Left renal cortex interstitium (tissue), 4 donors: ENCODE measurements around the gene MYH14. TPM values are rescaled to one million over a fixed set of nuclear protein-coding genes. Genes with fewer than 3 reads are reported as not detected.

ENCODE experiments used
- DNase-seq, 4 donors: peaks; one replicate each; pipeline ENCODE4 v3.0.0-alpha.2; 2013; ENCODE audit warnings: low read depth in 4 of 4, low spot score in 2 of 4, missing footprints in 1 of 4
- polyA plus RNA-seq, 4 donors: library from polyadenylated mRNA; unstranded; fragments of 120-200 nt; gene quantifications; one replicate each; pipeline ENCODE4 v1.2.1, GENCODE V29; 2013; ENCODE audit not compliant: insufficient read length in 4 of 4

Gene MYH14
- polyA plus RNA-seq = 10 to 100 TPM; 20.0 to 31.9 (median 25.0) TPM

GRCh38 chr19:50203281-50204080 lies at the start of gene MYH14:
TSS of gene MYH14 (plus strand) at chr19:50203622. CDS start at chr19:50210366, 6,744 bp downstream.
- peak in 2 of 4 donors; percentile 72 to 80 for DNase-seq

- DNase-seq = no peak
Observed at GRCh38 chr19:50154529-50154928, 48.9 kb upstream of the MYH14 start.

- DNase-seq = no peak
Observed at GRCh38 chr19:50155520-50156109, 47.8 kb upstream of the MYH14 start.

DNA sequence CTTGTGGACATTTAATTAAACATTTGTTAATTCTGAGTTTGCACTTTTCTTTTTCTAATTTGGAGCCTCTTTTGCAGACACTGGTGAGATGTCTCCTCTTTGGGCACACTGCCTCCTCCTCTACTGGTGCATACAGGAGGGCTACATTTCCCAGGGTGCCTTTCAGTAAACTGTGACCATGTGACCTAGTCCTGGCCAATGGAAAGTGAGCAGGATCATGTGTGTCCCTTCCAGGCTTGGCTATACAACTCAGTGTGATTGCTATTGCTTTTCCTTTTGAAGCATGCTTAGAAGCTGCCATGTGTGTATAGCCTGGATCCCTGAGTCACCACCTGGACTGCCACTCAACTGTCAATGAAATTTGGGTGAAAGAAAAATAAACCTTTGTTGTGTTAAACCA lies 44.8 kb upstream of the MYH14 start:
- no peak for DNase-seq

DNA sequence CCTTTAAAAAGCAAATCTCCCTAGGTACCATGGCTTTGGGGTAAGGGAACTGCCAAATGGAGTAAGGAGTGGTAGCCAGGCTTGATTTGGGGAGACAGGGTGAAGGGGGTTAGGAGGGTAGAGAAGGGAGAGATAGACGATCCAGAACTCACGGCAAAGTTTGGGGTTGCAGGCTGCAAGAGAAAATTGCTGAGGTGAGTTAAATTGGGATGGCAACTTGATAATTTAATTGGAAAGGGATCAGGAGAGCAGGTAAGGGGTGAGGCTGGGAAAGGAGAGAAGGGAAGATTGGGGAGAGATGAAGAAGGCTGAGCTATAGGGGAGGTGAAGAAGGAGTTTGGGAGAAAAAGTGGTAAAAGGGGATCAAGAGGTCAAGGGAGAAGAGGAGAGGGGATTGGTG lies 44.3 kb upstream of the MYH14 start:
- DNase-seq = no peak

DNA sequence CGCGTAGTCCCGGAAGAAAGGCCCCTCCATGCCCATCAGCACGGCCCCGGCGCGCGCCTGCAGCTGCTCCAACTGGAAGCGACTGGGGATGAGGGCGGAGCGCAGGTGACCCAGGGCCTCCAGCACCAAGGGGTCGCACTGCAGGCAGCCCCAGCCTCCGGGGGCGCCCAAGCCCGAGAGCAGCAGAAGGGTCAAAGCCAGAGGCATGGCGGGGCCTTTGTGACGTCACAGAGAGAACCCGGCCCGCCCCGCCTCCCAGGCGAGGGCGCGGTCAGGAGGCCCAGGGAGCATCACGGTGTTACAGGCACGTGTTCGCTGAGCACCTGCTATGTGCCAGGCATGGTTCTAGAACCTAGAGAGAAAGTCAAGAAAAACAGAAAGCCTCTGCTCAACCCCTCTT lies 40.4 kb upstream of the MYH14 start, which contains the start of gene IZUMO2:
Gene IZUMO2 (minus strand): TSS at position 294 of the 400 bp plus-strand sequence. CDS start 87 bp downstream, at position 207.
- DNase-seq = no peak

- DNase-seq = peak in 3 of 4 donors; percentile 40 to 73 (median 46)
Observed at GRCh38 chr19:50167314-50167721, 36.1 kb upstream of the MYH14 start.

- DNase-seq = no peak
Observed at GRCh38 chr19:50171752-50172151, 31.7 kb upstream of the MYH14 start.

GRCh38 chr19:50172726-50173125 lies 30.7 kb upstream of the MYH14 start:
- no peak for DNase-seq

DNA sequence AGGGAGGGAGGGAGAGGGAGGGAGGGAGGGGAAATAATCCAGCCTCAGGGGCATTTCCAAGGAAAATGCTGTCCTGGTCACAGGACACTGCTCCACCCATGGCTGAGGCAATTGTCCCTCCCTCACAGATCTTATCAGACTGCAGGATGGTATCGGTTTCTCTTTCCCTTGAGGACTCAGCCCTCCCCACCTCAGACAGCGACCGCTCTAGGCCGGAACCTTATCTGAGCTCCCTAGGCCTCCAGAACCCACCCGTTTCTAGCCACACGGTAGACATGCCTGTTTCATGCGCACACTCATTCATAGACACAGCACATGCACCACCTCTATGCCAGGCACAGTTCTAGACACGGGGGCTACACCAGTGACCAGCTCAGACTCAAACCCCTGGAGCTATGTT lies 30.3 kb upstream of the MYH14 start:
- DNase-seq = no peak

DNA sequence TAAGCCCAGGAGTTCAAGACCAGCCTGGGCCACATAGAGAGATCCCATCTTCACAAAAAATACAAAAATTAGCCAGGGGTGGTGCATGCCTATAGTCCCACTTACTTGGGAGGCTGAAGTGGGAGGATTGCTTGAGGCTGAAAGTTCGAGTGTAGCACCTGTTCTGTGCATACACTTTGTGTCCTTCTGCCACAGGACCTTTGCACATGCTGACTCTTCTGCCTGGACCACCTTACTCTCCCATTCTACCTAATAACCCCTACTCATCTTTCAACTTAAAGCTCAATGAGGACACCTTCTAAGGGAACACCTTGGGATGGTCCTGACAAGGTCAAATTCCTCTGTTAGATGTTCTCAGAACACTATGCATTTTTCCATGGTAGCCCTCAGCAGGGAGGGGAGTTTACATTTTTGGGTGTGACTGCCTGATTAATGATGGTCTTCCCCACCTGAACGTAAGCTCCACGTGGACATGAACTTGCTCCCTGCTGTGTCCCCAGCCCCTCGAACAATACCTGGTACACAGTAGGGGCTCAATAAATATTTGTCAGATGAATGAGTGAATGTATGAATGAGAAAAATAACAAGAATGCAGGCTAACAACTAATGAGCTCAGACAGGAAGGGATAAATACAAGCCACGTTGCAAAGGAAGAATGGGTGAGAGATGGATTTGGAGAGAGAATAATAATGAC lies 29.2 kb upstream of the MYH14 start:
- no peak for DNase-seq

DNA sequence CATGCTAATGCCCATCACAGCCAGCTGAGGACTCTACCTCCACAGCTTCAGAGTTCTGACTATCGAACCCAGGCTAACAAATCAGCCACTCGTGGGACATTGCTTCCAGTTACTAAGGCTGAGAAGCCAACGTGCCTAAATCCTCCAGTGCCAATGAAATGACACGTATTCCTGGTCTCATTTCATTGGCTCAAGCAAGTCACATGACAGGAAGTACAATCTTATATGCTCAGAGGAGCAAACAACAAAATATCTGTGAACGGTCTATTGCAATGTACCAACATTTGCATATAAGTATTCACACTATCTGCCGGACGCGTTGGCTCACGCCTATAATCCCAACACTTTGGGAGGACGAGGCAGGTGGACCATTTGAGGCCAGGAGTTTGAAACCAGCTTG lies 27.5 kb upstream of the MYH14 start:
- no peak for DNase-seq

- no peak for DNase-seq
Observed at GRCh38 chr19:50176775-50177174, 26.6 kb upstream of the MYH14 start.

GRCh38 chr19:50178320-50178719 lies 25.1 kb upstream of the MYH14 start:
- DNase-seq = no peak

DNA sequence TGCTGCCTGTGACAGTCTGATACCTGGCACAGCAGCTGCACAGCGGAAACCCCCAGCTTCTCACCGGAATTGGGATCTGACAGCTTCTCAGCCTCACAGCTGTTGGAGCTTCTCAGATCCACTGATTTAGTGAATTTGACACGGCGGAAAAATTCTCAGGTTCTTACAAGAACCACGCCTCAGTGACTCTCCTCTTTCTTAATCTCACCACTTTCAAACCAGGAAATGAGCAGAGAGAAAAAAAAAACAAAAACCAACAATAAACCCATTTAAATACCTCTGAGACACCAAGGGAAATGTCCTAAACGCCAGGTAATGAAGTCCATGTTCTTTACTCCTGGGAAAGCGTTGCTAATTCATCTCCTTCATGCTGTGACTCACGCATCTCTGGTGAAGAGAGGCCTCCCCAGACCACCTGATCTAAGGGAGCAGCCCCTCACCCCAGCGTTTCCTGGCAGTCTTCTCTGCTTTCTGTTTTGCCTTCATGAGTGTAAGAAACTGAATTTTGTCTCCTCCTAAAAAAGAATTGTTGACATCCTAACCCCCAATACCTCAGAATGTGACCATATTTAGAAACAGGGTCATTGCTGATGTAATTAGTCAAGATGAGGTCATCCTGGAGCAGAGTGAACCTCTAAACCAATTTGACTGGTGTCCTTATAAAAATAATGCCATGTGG lies 24.4 kb upstream of the MYH14 start:
- no peak for DNase-seq

- no peak for DNase-seq
Observed at GRCh38 chr19:50181121-50181520, 22.3 kb upstream of the MYH14 start.

- DNase-seq = no peak
Observed at GRCh38 chr19:50184196-50184595, 19.2 kb upstream of the MYH14 start.

DNA sequence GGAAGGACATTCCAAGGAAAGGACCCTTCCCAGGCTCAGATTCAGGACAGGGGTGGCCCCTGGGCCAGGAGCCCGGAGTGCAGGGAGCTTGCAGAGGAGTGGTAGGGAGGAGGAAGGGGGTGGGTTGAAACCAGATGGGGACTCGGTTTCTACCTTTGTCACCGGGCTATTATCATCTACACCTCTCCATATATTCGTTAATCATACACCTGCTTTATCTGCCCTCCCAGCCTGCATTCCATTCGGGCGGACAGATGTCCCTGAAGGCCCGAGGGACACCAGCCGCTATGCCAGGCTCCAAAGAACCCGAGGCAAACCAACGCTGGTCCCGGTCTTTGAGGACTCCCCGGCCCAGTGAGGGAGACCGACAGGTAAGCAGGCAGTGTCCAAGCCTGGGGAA lies 15.5 kb upstream of the MYH14 start:
- no peak for DNase-seq

GRCh38 chr19:50189331-50189730 lies 14.1 kb upstream of the MYH14 start:
- no peak for DNase-seq

DNA sequence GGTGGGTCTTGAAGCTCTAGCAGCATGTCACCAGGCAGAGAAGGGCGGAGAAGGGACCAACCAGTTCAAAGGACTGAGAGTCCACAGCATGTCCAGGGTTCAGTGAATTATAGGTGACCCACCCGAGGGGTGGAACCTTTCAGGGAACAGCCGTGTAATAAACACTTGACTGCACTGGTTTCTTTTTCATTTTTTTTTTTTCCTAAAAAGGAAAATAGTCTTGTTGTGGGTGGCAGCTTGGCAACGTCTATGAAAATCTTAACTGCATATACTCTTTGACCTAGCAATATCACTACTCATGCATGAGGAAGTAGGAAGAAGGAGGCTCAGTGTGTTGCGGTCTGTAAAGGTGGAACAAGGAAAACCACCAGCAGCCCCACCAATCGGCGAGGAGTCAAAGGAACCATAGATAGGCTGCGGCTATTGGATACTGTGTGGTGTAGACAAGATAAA lies 13.0 kb upstream of the MYH14 start:
- no peak for DNase-seq

GRCh38 chr19:50191216-50191615 lies 12.2 kb upstream of the MYH14 start:
- no peak for DNase-seq
